Immature natural killer cell (primary cell): Measurements from ENCODE around the gene CTRL. TPM values are rescaled to one million over a fixed set of nuclear protein-coding genes. Genes with fewer than 3 reads are reported as not detected.

Experiments used
- DNase-seq, 3 donors: peaks; one replicate each; pipeline ENCODE4 v3.0.0; 2022; ENCODE audit warnings: mixed read lengths in 1 of 3
- H3K27ac Mint-ChIP-seq, 6 donors: one replicate each; pipeline ENCODE4 v1.8.0; 2020; ENCODE audit warnings: mixed read lengths in 6 of 6, mild to moderate bottlenecking in 5 of 6, inconsistent platforms in 4 of 6, moderate library complexity in 3 of 6
- H3K27me3 Mint-ChIP-seq, 3 donors: one replicate each; pipeline ENCODE4 v1.8.0; 2020 to 2021; ENCODE audit warnings: low read depth in 3 of 3, mild to moderate bottlenecking in 3 of 3, mixed read lengths in 3 of 3, moderate library complexity in 3 of 3, inconsistent platforms in 1 of 3
- H3K36me3 Mint-ChIP-seq, 3 donors: one replicate each; pipeline ENCODE4 v1.8.0; 2020; ENCODE audit warnings: mixed read lengths in 3 of 3, inconsistent platforms in 2 of 3, mild to moderate bottlenecking in 2 of 3
- H3K4me1 Mint-ChIP-seq, 2 donors: one replicate each; pipeline ENCODE4 v1.8.0; 2020; ENCODE audit warnings: inconsistent platforms in 2 of 2, mild to moderate bottlenecking in 2 of 2, mixed read lengths in 2 of 2, moderate library complexity in 1 of 2
- H3K4me3 Mint-ChIP-seq, 5 donors: one replicate each; pipeline ENCODE4 v1.8.0; 2020; ENCODE audit warnings: mild to moderate bottlenecking in 5 of 5, mixed read lengths in 5 of 5, inconsistent platforms in 3 of 5, moderate library complexity in 3 of 5
- H3K9me3 Mint-ChIP-seq, 6 donors: one replicate each; pipeline ENCODE4 v1.8.0; 2020; ENCODE audit warnings: mild to moderate bottlenecking in 6 of 6, mixed read lengths in 6 of 6, inconsistent platforms in 4 of 6, moderate library complexity in 3 of 6
- polyA plus RNA-seq, 3 donors: library from polyadenylated mRNA; unstranded; fragments of 300-500 nt; fragmentation: Illumina TruSeq; gene quantifications; one replicate each; pipeline ENCODE4 v1.2.3, GENCODE V29; 2021

The CTRL gene
- polyA plus RNA-seq, 3 donors from 2014 or later = 0.59 to 2.9 (median 2.0) TPM

DNA sequence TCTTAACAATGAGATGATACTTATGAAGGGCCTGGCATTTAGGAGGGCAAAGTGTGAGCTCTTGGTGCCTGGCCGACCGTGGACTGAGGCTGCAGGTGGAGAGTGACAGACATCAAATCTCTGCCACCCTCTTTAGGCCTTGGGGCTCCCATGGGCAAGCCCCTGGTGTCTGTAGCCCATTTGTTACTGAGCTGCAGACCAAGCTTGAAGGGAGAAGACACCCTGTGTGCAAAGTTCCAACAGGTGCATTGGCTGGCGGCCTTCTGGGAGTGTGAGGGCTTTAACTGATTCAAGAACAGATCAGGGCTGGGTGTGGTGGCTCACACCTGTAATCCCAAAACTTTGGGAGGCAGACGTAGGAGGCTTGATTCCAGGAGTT lies 789 bp upstream of the CTRL start:
- peak overlapping the region in 2 of 6 donors; percentile 18 to 46 for H3K27ac Mint-ChIP-seq
- peaks cover 0 to 15% (median 11%) of the 10 kb centered on the region in 3 donors for H3K36me3 Mint-ChIP-seq
- no peaks in the 10 kb centered on the region for H3K9me3 Mint-ChIP-seq
- peaks cover 32 to 33% of the 10 kb centered on the region in 2 donors for H3K4me1 Mint-ChIP-seq
- no peak for DNase-seq
- peaks cover 6 to 18% (median 12%) of the 10 kb centered on the region in 3 donors for H3K27me3 Mint-ChIP-seq
- H3K4me3 Mint-ChIP-seq = no peak overlapping the region

DNA sequence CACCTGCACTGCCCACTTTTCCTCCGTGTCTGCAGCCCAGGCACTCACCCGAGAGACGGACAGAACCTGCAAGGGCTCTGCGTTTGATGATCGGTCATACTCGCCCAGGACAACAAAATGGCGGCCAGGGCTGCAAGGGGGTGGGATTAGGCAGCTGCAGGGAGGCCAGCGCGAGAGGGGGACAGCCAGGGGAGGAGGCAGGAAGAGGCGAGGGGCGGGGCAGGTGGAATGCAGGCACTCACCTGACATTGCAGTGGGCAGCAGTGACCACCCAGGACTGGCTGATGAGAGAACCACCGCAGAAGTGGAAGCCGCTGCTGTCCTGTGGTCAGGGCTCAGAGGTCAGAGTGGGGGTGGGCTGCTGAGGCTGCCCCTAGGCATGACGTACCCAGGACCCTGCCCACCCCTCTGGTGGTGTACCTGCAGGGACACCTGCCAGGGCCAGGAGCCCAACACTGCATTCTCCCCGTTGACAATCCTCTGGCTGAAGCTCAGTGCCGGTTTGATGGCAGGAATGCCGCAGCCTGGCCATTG lies 917 bp downstream of the CTRL start:
- H3K27ac Mint-ChIP-seq = peak overlapping the region in 1 of 6 donors; percentile 64
- H3K27me3 Mint-ChIP-seq = peaks cover 1 to 10% (median 4%) of the 10 kb centered on the region in 3 donors
- peaks cover 23 to 24% of the 10 kb centered on the region in 2 donors for H3K4me1 Mint-ChIP-seq
- DNase-seq = no peak
- peaks cover 0 to 10% (median 9%) of the 10 kb centered on the region in 3 donors for H3K36me3 Mint-ChIP-seq
- H3K9me3 Mint-ChIP-seq = no peaks in the 10 kb centered on the region
- no peak overlapping the region for H3K4me3 Mint-ChIP-seq

DNA sequence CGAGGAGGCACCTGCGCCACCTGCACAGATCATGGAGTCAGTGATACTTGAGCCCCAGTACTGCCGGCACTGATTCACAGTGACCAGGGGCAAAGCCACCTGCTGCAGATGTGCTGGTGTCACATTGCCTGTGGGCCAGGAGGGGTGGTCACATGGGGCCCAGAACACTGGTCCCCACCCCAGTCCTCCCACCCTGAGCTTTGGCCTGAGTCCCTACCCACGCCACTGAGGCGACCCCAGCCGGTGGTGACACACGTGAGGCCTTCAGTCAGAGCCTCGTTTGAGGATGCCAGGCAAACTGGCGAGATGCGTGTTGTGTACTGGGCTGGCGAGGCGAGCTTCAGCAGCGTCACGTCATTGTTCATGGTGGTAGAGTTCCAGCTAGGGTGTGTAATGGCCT lies 1.5 kb downstream of the CTRL start:
- Mint-ChIP-seq H3K9me3 (no peaks in the 10 kb centered on the region), H3K27me3 (peaks cover 0 to 9% (median 3%) of the 10 kb centered on the region in 3 donors), H3K27ac (peak overlapping the region in 1 of 6 donors; percentile 64), H3K4me3 (no peak overlapping the region), H3K36me3 (peaks cover 0 to 5% (median 4%) of the 10 kb centered on the region in 3 donors), H3K4me1 (peaks cover 18 to 19% of the 10 kb centered on the region in 2 donors)
- no peak for DNase-seq

DNA sequence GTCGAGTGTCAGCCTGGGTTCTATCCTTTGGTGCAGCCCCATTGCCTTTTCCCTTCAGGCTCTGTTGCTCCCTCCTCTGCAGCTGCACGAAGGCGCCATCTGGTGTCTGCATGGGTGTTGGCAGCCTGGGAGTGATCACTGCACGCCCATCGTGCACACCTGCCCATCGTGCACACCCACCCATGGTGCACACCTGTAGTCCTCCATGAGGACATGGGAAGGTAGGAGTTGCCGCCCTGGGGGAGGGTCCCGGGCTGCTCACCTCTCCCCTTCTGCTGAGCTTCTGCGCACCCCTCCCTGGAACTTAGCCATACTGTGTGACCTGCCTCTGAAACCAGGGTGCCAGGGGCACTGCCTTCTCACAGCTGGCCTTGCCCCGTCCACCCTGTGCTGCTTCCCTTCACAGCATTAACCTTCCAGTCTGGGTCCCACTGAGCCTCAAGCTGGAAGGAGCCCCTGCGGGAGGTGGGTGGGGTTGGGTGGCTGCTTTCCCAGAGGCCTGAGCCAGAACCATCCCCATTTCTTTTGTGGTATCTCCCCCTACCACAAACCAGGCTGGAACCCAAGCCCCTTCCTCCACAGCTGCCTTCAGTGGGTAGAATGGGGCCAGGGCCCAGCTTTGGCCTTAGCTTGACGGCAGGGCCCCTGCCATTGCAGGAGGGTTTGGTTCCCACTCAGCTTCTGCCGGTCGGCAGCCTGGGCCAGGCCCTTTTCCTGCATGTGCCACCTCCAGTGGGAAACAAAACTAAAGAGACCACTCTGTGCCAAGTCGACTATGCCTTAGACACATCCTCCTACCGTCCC lies 2.9 kb downstream of the CTRL start:
- peak; percentile 47 to 65 (median 57) for DNase-seq
- H3K27ac Mint-ChIP-seq = peak overlapping the region in 1 of 6 donors; percentile 29
- peaks cover 3 to 5% of the 10 kb centered on the region in 2 donors for H3K4me1 Mint-ChIP-seq
- H3K36me3 Mint-ChIP-seq = no peaks in the 10 kb centered on the region
- peaks cover 0 to 3% (median 1%) of the 10 kb centered on the region in 3 donors for H3K27me3 Mint-ChIP-seq
- no peaks in the 10 kb centered on the region for H3K9me3 Mint-ChIP-seq
- no peak overlapping the region for H3K4me3 Mint-ChIP-seq

DNA sequence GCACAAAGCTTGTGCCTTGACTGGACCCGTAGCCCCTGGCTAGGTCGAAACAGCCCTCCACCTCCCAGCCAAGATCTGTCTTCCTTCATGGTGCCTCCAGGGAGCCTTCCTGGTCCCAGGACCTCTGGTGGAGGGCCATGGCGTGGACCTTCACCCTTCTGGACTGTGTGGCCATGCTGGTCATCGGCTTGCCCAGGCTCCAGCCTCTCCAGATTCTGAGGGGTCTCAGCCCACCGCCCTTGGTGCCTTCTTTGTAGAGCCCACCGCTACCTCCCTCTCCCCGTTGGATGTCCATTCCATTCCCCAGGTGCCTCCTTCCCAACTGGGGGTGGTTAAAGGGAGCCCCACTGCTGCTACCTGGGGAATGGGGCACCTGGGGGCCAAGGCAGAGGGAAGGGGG lies 3.5 kb downstream of the CTRL start:
- Mint-ChIP-seq H3K9me3 (no peaks in the 10 kb centered on the region), H3K27ac (peak overlapping the region in 4 of 6 donors; percentile 29 to 67 (median 62)), H3K4me1 (peaks cover 0 to 2% of the 10 kb centered on the region in 2 donors), H3K27me3 (peaks cover 0 to 2% (median 1%) of the 10 kb centered on the region in 3 donors), H3K36me3 (no peaks in the 10 kb centered on the region), H3K4me3 (peak overlapping the region in 1 of 5 donors; percentile 10)
- DNase-seq = no peak

DNA sequence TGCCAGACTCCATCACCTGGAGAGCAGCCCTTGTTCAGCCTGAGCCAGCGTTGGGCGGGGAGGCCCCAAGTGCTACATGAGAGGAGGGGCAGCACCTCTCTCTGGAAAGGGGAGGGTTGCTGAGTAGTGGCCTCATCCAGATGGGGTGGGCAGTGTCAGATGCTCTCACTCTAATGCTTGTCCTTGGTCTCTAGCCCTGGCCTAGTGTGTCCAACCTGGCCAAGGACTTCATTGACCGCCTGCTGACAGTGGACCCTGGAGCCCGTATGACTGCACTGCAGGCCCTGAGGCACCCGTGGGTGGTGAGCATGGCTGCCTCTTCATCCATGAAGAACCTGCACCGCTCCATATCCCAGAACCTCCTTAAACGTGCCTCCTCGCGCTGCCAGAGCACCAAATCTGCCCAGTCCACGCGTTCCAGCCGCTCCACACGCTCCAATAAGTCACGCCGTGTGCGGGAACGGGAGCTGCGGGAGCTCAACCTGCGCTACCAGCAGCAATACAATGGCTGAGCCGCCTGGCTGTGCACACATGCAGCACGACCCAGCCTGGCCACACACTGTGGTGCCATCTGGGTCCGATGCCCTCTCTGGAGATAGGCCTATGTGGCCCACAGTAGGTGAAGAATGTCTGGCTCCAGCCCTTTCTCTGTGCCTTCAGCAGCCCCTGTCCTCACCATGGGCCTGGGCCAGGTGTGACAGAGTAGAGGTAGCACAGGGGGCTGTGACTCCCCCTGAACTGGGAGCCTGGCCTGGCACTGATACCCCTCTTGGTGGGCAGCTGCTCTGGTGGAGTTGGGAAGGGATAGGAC lies 4.3 kb downstream of the CTRL start:
- no peaks in the 10 kb centered on the region for H3K36me3 Mint-ChIP-seq
- H3K27ac Mint-ChIP-seq = peak overlapping the region in 2 of 6 donors; percentile 60 to 67
- no peak for DNase-seq

DNA sequence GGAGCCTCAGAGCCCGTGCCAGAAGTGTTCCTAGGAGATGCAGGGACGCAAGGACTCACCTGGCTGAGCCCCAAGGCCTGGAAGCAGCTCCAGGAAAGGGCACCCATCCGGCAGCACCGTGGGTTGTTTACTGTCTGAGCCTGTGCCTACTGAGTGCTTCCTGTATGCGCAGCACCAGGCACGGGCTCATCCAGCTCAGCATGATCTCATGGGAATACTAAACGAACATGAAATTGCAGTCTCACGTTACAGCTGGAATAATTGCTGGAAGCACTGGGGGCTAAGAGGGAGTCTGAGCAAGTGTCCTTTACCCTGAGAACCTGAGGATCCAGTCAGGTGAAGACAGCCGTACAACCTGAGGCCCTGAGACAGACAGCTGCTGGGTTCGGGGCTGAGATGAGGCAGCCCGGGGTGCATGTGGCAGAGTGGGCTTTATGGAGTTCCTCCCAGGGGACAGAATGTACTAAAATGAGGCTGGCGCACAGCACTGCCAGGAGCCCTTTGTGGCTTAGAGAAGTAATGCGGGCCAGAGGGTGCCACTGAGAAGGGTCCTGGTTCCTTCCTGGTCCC lies 5.4 kb downstream of the CTRL start:
- DNase-seq = no peak
- H3K9me3 Mint-ChIP-seq = no peaks in the 10 kb centered on the region
- H3K27ac Mint-ChIP-seq = peak overlapping the region in 1 of 6 donors; percentile 51

More for the DNA sequence above, 4.3 kb downstream of the CTRL start:
- peaks cover 0 to 2% (median 1%) of the 10 kb centered on the region in 3 donors for H3K27me3 Mint-ChIP-seq
- H3K9me3 Mint-ChIP-seq = no peaks in the 10 kb centered on the region
- peaks cover under 1 to 2% of the 10 kb centered on the region in 2 donors for H3K4me1 Mint-ChIP-seq
- no peak overlapping the region for H3K4me3 Mint-ChIP-seq

DNA sequence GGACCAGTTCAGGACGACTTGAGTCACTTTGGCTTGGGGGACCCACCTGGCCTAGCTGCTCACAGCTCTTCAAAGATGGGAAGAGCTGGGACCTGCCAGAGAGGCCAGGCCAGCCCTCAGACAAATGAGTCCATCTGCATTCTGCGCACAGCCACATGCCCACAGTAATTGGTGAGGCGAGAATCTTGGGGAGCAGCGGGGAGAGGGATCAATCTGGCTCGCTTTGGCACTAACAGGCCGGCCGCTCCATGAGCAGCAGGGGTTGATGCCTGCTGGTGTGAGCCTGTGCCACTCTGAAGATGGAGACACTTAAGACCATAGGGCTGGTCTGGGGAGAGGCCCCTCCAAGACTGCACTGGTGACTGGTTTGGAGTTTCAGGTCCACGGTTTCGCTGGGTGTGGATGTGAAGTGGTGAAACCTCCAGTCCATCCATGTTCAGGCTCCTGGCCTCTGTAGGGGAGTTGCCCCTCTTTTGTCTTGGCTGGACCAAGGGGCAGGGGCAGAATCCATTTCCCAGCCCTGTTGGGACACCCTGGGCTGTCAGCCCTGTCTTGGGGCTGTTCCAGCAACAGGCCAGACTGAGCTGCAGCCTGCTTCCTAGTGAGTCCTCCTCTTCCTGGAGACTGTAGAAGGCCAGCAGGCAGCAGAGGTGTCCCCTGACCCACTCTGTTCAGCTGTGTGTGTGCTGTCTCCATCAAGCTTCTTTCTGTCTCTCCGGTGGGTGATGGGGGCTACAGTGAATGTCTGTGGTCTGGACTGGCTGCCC lies 7.3 kb downstream of the CTRL start:
- Mint-ChIP-seq H3K36me3 (no peaks in the 10 kb centered on the region), H3K4me1 (peaks cover 2 to 9% of the 10 kb centered on the region in 2 donors), H3K4me3 (no peak overlapping the region), H3K27me3 (peaks cover 0 to 1% (median 0%) of the 10 kb centered on the region in 3 donors), H3K9me3 (no peaks in the 10 kb centered on the region), H3K27ac (peak overlapping the region in 2 of 6 donors; percentile 43 to 48)
- no peak for DNase-seq

More for the DNA sequence above, 5.4 kb downstream of the CTRL start:
- H3K27me3 Mint-ChIP-seq = peaks cover 0 to 3% (median 2%) of the 10 kb centered on the region in 3 donors
- H3K4me3 Mint-ChIP-seq = no peak overlapping the region
- H3K36me3 Mint-ChIP-seq = no peaks in the 10 kb centered on the region
- peaks cover 0 to 9% of the 10 kb centered on the region in 2 donors for H3K4me1 Mint-ChIP-seq

DNA sequence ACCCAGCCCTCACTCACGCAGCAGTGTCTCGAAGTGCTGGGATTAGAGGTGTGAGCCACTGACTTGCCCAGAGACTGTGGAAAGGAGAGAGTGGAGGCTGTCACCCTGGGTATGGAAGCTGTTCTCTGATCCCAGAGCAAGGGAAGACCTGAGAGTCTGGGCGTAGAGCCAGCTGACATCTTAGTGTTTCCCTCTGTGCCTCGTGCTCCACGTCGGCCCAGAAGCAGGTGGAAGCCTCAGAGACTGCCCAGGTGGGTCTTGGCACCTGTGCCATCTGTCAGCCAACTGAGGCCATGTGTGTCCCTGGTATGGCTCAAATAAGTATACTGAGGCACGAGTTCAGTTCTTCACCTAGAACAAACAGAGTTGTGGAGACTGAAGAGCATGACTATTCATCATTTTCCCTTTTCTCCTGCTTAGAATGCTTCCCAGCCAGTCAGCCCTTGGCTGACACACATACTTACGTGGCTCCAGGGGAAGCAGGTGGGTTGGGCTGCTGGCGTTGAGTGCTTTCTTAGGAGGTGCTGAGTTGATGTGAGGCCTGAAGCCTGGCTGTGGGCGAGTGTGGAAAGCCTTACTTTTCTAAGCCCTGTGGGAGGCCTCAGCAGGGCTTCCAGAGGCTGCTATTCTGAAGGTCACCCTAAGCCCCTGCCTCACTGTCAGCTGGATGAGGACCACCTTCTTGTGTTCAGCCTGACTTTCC lies 8.1 kb downstream of the CTRL start:
- Mint-ChIP-seq H3K9me3 (no peaks in the 10 kb centered on the region), H3K27me3 (peaks cover 0 to 1% (median 0%) of the 10 kb centered on the region in 3 donors), H3K27ac (no peak overlapping the region), H3K4me1 (peaks cover 5 to 9% of the 10 kb centered on the region in 2 donors), H3K36me3 (no peaks in the 10 kb centered on the region), H3K4me3 (no peak overlapping the region)
- DNase-seq = no peak

DNA sequence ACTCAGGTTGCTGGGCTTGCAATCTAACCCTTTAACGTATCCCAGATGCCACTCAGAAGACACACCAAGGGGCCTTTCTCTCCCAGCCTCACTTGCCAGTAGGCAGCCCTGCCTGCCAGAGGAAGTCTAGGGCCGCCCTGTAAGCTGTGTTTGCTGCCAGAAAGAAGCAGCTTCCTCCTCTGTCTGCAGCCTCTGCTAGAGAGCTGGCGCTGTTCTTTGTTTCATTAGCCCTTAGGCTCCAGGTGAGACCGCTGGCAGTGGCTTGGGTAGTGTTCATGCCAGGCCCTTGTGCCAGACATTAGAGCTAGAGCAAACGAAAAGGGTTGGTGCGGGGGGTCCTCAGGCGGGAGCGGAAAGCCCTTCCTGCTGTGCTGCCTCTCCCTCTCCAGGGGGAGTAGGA lies 8.9 kb downstream of the CTRL start:
- Mint-ChIP-seq H3K27ac (peak overlapping the region in 1 of 6 donors; percentile 45), H3K4me3 (no peak overlapping the region), H3K27me3 (peaks cover 0 to 1% (median 0%) of the 10 kb centered on the region in 3 donors), H3K4me1 (peaks cover 7 to 12% of the 10 kb centered on the region in 2 donors), H3K9me3 (no peaks in the 10 kb centered on the region), H3K36me3 (peaks cover 0 to 1% (median 0%) of the 10 kb centered on the region in 3 donors)
- no peak for DNase-seq

DNA sequence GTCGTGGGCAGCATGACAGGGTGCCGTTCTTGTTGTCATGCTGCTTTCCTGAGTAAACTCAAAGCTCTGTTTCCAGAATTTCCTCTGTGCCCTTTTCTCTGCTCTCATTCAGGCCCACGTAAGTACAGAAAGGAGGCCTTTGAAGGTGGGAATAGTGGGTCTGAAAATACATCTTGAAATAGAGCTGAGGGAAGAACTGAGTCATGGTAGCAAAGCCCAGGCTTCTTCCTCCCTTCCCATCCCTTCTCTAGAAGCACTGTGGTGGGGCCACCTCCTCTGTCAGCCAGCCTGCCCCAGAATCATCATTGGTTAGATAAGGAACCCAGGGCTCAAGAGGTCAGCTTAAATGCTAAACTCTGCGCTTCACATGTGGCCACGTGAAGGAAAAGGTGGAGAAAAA lies 9.4 kb downstream of the CTRL start:
- Mint-ChIP-seq H3K9me3 (no peaks in the 10 kb centered on the region), H3K36me3 (peaks cover 0 to 7% (median 0%) of the 10 kb centered on the region in 3 donors), H3K4me1 (peaks cover 7 to 17% of the 10 kb centered on the region in 2 donors), H3K27me3 (peaks cover 0 to 3% (median 1%) of the 10 kb centered on the region in 3 donors), H3K4me3 (no peak overlapping the region), H3K27ac (peak overlapping the region in 3 of 6 donors; percentile 32 to 73 (median 48))
- DNase-seq = no peak

DNA sequence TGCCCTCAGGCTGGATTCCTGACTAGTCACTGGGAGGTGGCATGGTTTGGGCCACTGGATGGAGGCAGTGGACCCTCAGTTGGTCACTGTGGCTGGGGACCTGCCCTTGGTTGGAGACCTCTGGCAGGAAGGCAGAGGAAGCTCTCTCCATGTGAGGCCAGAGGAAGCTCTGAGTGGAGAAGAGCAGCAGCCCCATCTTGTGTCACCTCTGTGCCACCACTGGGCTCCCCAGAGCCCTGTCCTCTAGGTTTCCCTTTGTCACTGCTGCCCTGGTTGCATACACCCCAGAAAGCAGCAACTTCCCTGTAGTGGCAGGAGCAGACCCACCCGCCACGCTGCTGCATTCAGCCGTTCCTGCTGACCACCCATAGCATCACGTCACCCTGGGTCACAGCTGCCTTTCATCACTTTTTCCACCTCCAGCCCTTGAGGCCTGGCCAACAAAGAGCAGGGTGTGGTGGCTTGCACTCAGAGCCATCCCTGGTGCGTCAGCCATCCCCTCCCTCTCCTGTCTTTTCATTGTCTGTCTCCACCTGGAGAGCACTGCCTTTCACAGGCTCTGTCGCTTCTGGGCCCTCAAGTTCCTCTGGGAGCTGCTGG lies 11.9 kb downstream of the CTRL start:
- Mint-ChIP-seq H3K36me3 (peaks cover 0 to 7% (median 0%) of the 10 kb centered on the region in 3 donors), H3K4me3 (no peak overlapping the region), H3K4me1 (peaks cover 11 to 27% of the 10 kb centered on the region in 2 donors), H3K27me3 (peaks cover 0 to 3% (median 1%) of the 10 kb centered on the region in 3 donors), H3K9me3 (no peaks in the 10 kb centered on the region), H3K27ac (peak overlapping the region in 1 of 6 donors; percentile 64)
- no peak for DNase-seq
